Sigmoid colon (tissue), 4 donors: ENCODE measurements around the gene GPS1.

Experiments used
- CTCF ChIP-seq, 4 experiments: fragments of 450-650 bp in 3 of 4; fragments of 200-600 bp in 1 of 4; IDR thresholded peaks; one replicate each; pipeline ENCODE4 v1.5.1; 2016 to 2019; ENCODE audit warnings: antibody characterized with exemption in 4 of 4, mild to moderate bottlenecking in 3 of 4, moderate library complexity in 2 of 4
- EP300 ChIP-seq, 4 donors: sonication (generic); formaldehyde crosslinking; IDR thresholded peaks; one replicate each; pipeline ENCODE4 v1.6.1; 2017; ENCODE audit warnings: antibody characterized with exemption in 4 of 4
- POLR2A ChIP-seq, 2 donors: fragments of 450-650 bp; IDR thresholded peaks; one replicate each; pipeline ENCODE4 v1.6.1; 2016; ENCODE audit warnings: antibody characterized with exemption in 2 of 2, mild to moderate bottlenecking in 2 of 2, moderate library complexity in 2 of 2
- POLR2AphosphoS5 ChIP-seq, 4 donors: sonication (generic); formaldehyde crosslinking; IDR thresholded peaks; one replicate each; pipeline ENCODE4 v1.6.1; 2017; ENCODE audit warnings: antibody characterized with exemption in 4 of 4

- TF ChIP-seq CTCF (IDR thresholded peaks at IDR 0.05) (no peak), POLR2A (IDR thresholded peaks at IDR 0.05) (no peak), POLR2AphosphoS5 (IDR thresholded peaks at IDR 0.05) (no peak), EP300 (IDR thresholded peaks at IDR 0.05) (no peak)
These were observed 697 bp upstream of the GPS1 start for GRCh38 chr17:82050761-82051641.
